ENCODE measurements around the gene CD247.

DNA sequence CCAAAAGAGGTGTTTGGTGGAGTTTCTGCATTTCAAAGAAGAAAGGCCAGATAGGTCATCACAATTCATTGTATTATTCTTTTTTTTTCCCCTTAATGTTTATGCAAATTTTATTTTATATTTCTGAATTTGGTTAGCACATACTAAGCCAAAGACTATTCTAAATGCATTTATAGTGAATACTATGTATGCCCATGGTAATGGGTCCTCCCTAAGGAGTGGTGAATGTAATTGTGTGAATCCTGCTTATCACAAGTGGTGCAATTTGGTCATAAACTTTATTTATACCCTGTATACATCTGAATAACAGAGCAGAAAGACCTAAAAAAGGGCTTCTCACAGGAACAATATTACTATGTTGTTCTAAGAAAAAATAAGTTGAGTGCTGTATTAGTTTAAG, 99.1 kb downstream of the CD247 start:
- TF ChIP-seq EZH2phosphoT487 (IDR thresholded peaks at IDR 0.05; ENCODE audit: insufficient read depth, low read depth): no peak
- no peak for TF ChIP-seq EZH2 (IDR thresholded peaks at IDR 0.05; ENCODE audit: insufficient read depth, poor library complexity, severe bottlenecking)

Measured in GM23248 (cell line).